H1 (cell line): ENCODE measurements around the gene MSL1. TPM values are rescaled to one million over a fixed set of nuclear protein-coding genes. Genes with fewer than 3 reads are reported as not detected.

Source experiments
- CTCF ChIA-PET: fragments of 300-600 bp; sonication (Branson Sonifier 250); formaldehyde crosslinking; loops from one replicate; lab custom pipeline; 2021; ENCODE audit not compliant: partially characterized antibody; lab: Charles Lee
- POLR2A ChIA-PET: fragments of 300-600 bp; sonication (Branson Sonifier 250); formaldehyde crosslinking; loops from one replicate; lab custom pipeline; 2021; ENCODE audit warnings: inconsistent platforms; ENCODE audit not compliant: partially characterized antibody; lab: Charles Lee
- DNase-seq, 2 experiments: peaks; one replicate each; pipeline versions ENCODE4 v3.0.0 to v3.0.0-alpha.2; 2010 to 2022; ENCODE audit warnings: low spot score in 2 of 2, low read depth in 1 of 2, mixed read lengths in 1 of 2
- FAIRE-seq: peaks from 2 replicates; lab custom pipeline; 2011; peaks lifted over from hg19 to GRCh38; lab: Jason Lieb, UNC
- H2AFZ ChIP-seq: 2 replicates; pipeline ENCODE4 v1.8.1; 2012; ENCODE audit warnings: low read length, inconsistent platforms
- H2AK5ac ChIP-seq: 2 replicates; pipeline ENCODE4 v1.6.1; 2013; ENCODE audit warnings: low read depth, low read length
- H2BK120ac ChIP-seq: replicated peaks from 2 replicates; pipeline ENCODE3; 2013; ENCODE audit warnings: low read depth, low read length, inconsistent platforms
- H2BK12ac ChIP-seq: 2 replicates; pipeline ENCODE4 v1.6.1; 2013; ENCODE audit warnings: low read depth, low read length
- H2BK15ac ChIP-seq: 2 replicates; pipeline ENCODE4 v1.6.1; 2013; ENCODE audit warnings: low read length
- H2BK20ac ChIP-seq: 2 replicates; pipeline ENCODE4 v1.6.1; 2013; ENCODE audit warnings: low read length
- H2BK5ac ChIP-seq: 2 replicates; pipeline ENCODE4 v1.6.1; 2013; ENCODE audit warnings: low read depth, low read length
- H3K14ac ChIP-seq: 2 replicates; pipeline ENCODE4 v1.6.1; 2013; ENCODE audit warnings: inconsistent platforms; ENCODE audit not compliant: insufficient read length
- H3K18ac ChIP-seq: 2 replicates; pipeline ENCODE4 v1.6.1; 2013; ENCODE audit warnings: low read length; ENCODE audit errors: extremely low read depth
- H3K23ac ChIP-seq: 2 replicates; pipeline ENCODE4 v1.6.1; 2013; ENCODE audit warnings: inconsistent platforms; ENCODE audit not compliant: insufficient read length
- H3K23me2 ChIP-seq: 2 replicates; pipeline ENCODE4 v1.6.1; 2013; ENCODE audit warnings: low read depth, low read length
- H3K27ac ChIP-seq: 2 replicates; pipeline ENCODE4 v1.6.1; 2011; ENCODE audit warnings: low read depth, low read length, inconsistent platforms
- H3K27me3 ChIP-seq, 4 experiments: replicated peaks in 1 of 4; 1 replicate in 1 of 4; 2 replicates in 3 of 4; pipeline versions ENCODE4 v1.6.1 to v1.8.1; 2011 to 2013; ENCODE audit warnings: low read length in 3 of 4, mild to moderate bottlenecking in 3 of 4, inconsistent platforms in 2 of 4, mixed read lengths in 2 of 4, moderate library complexity in 1 of 4; ENCODE audit not compliant: control insufficient read depth in 3 of 4, insufficient read depth in 3 of 4; ENCODE audit errors: extremely low read depth in 1 of 4
- H3K36me3 ChIP-seq, 4 experiments: 2 replicates each; pipeline versions ENCODE4 v1.6.1 to v1.8.1; 2011 to 2013; ENCODE audit warnings: mild to moderate bottlenecking in 4 of 4, low read length in 3 of 4, moderate library complexity in 2 of 4, control low read depth in 1 of 4, inconsistent platforms in 1 of 4; ENCODE audit not compliant: insufficient read depth in 4 of 4, control insufficient read depth in 2 of 4
- H3K4ac ChIP-seq: replicated peaks from 2 replicates; pipeline ENCODE3; 2013; ENCODE audit warnings: low read length, low read depth, mixed read lengths, inconsistent platforms; ENCODE audit not compliant: insufficient read length
- H3K4me1 ChIP-seq, 4 experiments: replicated peaks in 1 of 4; 1 replicate in 1 of 4; 2 replicates in 3 of 4; pipeline versions ENCODE4 v1.6.1 to v1.8.1; 2011 to 2013; ENCODE audit warnings: low read length in 3 of 4, inconsistent platforms in 2 of 4, mixed read lengths in 1 of 4; ENCODE audit not compliant: insufficient read depth in 4 of 4, control insufficient read depth in 3 of 4
- H3K4me2 ChIP-seq, 2 experiments: 2 replicates each; pipeline versions ENCODE4 v1.6.1 to v1.8.1; 2011 to 2013; ENCODE audit warnings: low read depth in 2 of 2, low read length in 2 of 2, control low read depth in 1 of 2, inconsistent platforms in 1 of 2, mild to moderate bottlenecking in 1 of 2; ENCODE audit not compliant: insufficient read depth in 1 of 2
- H3K4me3 ChIP-seq, 4 experiments: fragments of 200-600, 300-600 bp in 1 of 4; sonication (generic), shearing (Covaris generic), sonication (Bioruptor Twin) in 1 of 4; 2 replicates each; pipeline versions ENCODE4 v1.5.1 to v1.8.1; 2011 to 2016; ENCODE audit warnings: low read length in 4 of 4, low read depth in 3 of 4, control low read depth in 2 of 4, inconsistent platforms in 2 of 4, mild to moderate bottlenecking in 2 of 4, mixed read lengths in 1 of 4, moderate library complexity in 1 of 4; ENCODE audit not compliant: insufficient read depth in 2 of 4; ENCODE audit errors: extremely low read depth in 1 of 4
- H3K56ac ChIP-seq: replicated peaks from 2 replicates; pipeline ENCODE3; 2013; ENCODE audit warnings: low read depth, mild to moderate bottlenecking, mixed read lengths, low read length, inconsistent platforms; ENCODE audit not compliant: insufficient read length
- H3K79me1 ChIP-seq: 2 replicates; pipeline ENCODE4 v1.6.1; 2013; ENCODE audit warnings: low read depth, low read length, control low read depth
- H3K79me2 ChIP-seq, 2 experiments: 2 replicates each; pipeline versions ENCODE4 v1.6.1 to v1.8.1; 2012 to 2013; ENCODE audit warnings: low read length in 2 of 2, mild to moderate bottlenecking in 2 of 2, inconsistent platforms in 1 of 2; ENCODE audit not compliant: insufficient read depth in 2 of 2, control insufficient read depth in 1 of 2
- H3K9ac ChIP-seq, 4 experiments: replicated peaks in 1 of 4; 1 replicate in 1 of 4; 2 replicates in 3 of 4; pipeline versions ENCODE4 v1.6.1 to v1.8.1; 2011 to 2013; ENCODE audit warnings: low read depth in 3 of 4, low read length in 3 of 4, control low read depth in 2 of 4, mild to moderate bottlenecking in 2 of 4, moderate library complexity in 2 of 4, inconsistent platforms in 1 of 4; ENCODE audit errors: extremely low read depth in 1 of 4
- H3K9me3 ChIP-seq, 2 experiments: 2 replicates each; pipeline versions ENCODE4 v1.6.1 to v1.8.1; 2012 to 2013; ENCODE audit warnings: mild to moderate bottlenecking in 2 of 2, moderate library complexity in 2 of 2, control low read depth in 1 of 2, inconsistent platforms in 1 of 2, low read depth in 1 of 2, low read length in 1 of 2, mixed read lengths in 1 of 2; ENCODE audit not compliant: insufficient read depth in 2 of 2
- H4K20me1 ChIP-seq, 2 experiments: replicated peaks in 1 of 2; 2 replicates each; pipeline versions ENCODE3 to v1.8.1; 2011 to 2013; ENCODE audit warnings: inconsistent platforms in 2 of 2, low read length in 2 of 2, mild to moderate bottlenecking in 1 of 2; ENCODE audit not compliant: insufficient read depth in 2 of 2, control insufficient read depth in 1 of 2
- H4K5ac ChIP-seq: 2 replicates; pipeline ENCODE4 v1.6.1; 2013; ENCODE audit warnings: low read length, low read depth, mixed read lengths, inconsistent platforms; ENCODE audit not compliant: insufficient read length
- H4K8ac ChIP-seq: 2 replicates; pipeline ENCODE4 v1.8.0; 2013; ENCODE audit warnings: mild to moderate bottlenecking, moderate library complexity, low read length, inconsistent platforms; ENCODE audit not compliant: insufficient read depth; ENCODE audit errors: extremely low read depth
- H4K91ac ChIP-seq: replicated peaks from 2 replicates; pipeline ENCODE3; 2013; ENCODE audit warnings: low read length, mixed read lengths, inconsistent platforms; ENCODE audit not compliant: insufficient read length
- ASH2L ChIP-seq: fragments of 200-600, 300-600 bp; sonication (generic); IDR thresholded peaks from one replicate; pipeline ENCODE4 v1.7.1; 2017; ENCODE audit warnings: low read length
- CEBPB ChIP-seq: IDR thresholded peaks from 2 replicates; pipeline ENCODE4 v1.6.1; 2012; ENCODE audit warnings: low read depth, low read length
- CHD1 ChIP-seq: IDR thresholded peaks from 2 replicates; pipeline ENCODE4 v1.6.1; 2012; ENCODE audit warnings: low read depth, low read length, improper control_type of control experiment
- CREB1 ChIP-seq: IDR thresholded peaks from 2 replicates; pipeline ENCODE4 v1.6.1; 2012; ENCODE audit warnings: inconsistent platforms
- SAP30 ChIP-seq: fragments of 300-600 bp; sonication (generic); IDR thresholded peaks from 2 replicates; pipeline ENCODE4 v1.7.1; 2012; ENCODE audit warnings: low read length, moderate library complexity, mild to moderate bottlenecking, inconsistent platforms; ENCODE audit not compliant: insufficient read depth, insufficient replicate concordance
- SP4 ChIP-seq: IDR thresholded peaks from 2 replicates; pipeline ENCODE4 v1.6.1; 2012; ENCODE audit warnings: low read length, inconsistent platforms
- TAF7 ChIP-seq: optimal IDR thresholded peaks from 2 replicates; pipeline ENCODE3; 2011; ENCODE audit warnings: low read depth, mild to moderate bottlenecking, inconsistent platforms, low read length, moderate library complexity, borderline replicate concordance
- WGBS, 2 experiments: shearing (Covaris generic) in 1 of 2; methylation state at CpG; one replicate each; pipeline versions ENCODE4 v1.1.6 to v1.1.7; 2013 to 2015; ENCODE audit warnings: low lambda C conversion rate in 2 of 2, mixed read lengths in 2 of 2, inconsistent platforms in 1 of 2, low coverage in 1 of 2, missing lambda C conversion rate in 1 of 2; ENCODE audit not compliant: insufficient replicate concordance in 2 of 2, insufficient coverage in 1 of 2, insufficient read length in 1 of 2; ENCODE audit errors: extremely low coverage in 1 of 2, missing lambda C conversion rate in 1 of 2; 5-methylcytosine and 5-hydroxymethylcytosine counted together
- polyA plus RNA-seq, 7 experiments: library from polyadenylated mRNA; depleted of rRNA in 3 of 7; stranded (reverse) in 5 of 7; unstranded in 2 of 7; fragments of >200 nt in 5 of 7; fragments of 200-250 nt in 2 of 7; gene quantifications; 1 replicate in 5 of 7; 2 replicates in 1 of 7; 4 replicates in 1 of 7; pipeline versions ENCODE4 v1.2.1 to v1.2.3, GENCODE V29; 2011 to 2013; ENCODE audit warnings: missing spikeins in 2 of 7, mixed read lengths in 2 of 7
- total RNA-seq: library from RNA; stranded (reverse); fragmentation: NEBNext Ultra II Directional; extraction: Animal tissue kit (Norgen Biotek cat#: 25700); gene quantifications from 2 replicates; pipeline ENCODE4 v1.2.1, GENCODE V29; 2021
- TF ChIP-seq, protein P1 (sequence below): IDR thresholded peaks from 2 replicates; pipeline ENCODE4 v1.6.1; 2011; ENCODE audit warnings: low read length, improper control_type of control experiment
- TF ChIP-seq, protein P2 (sequence below): IDR thresholded peaks from 2 replicates; pipeline ENCODE4 v1.6.1; 2012; ENCODE audit warnings: inconsistent platforms

The MSL1 gene
- total and polyA plus RNA-seq, 2 of the 8 experiments (the other 6 are each of a cell fraction or from before 2014, with no cell fraction given): 24.1 to 66.5 TPM

GRCh38 chr17:40098846-40099618 is 22.7 kb upstream of the MSL1 start:
- H2BK20ac ChIP-seq: peak overlapping the region; percentile 27
- POLR2A ChIA-PET: interaction anchor here (0.6 to 20.8 kb wide), 12 partner anchors 8 to 189 kb away, joined by 3 to 399 read pairs (median 8); partner anchors contain the start of genes CASC3, CDC6, MED24 and MSL1
- no peak overlapping the region for H2AFZ ChIP-seq
- peak overlapping the region; percentile 75 for H3K4ac ChIP-seq
- no peak overlapping the region for H3K56ac ChIP-seq
- H3K27ac ChIP-seq: 0 out of 2 replicates have a peak overlapping the region, but pooled peaks have one; percentile 25
- H3K14ac ChIP-seq: no peak overlapping the region
- peak overlapping the region; percentile 98; the same call in 1 of the 2 replicates for H2AK5ac ChIP-seq
- peak overlapping the region; percentile 96 for H3K18ac ChIP-seq
- H3K4me3 ChIP-seq: peak overlapping the region; percentile 48 to 83 (median 63)
- no peak overlapping the region for H3K23ac ChIP-seq
- DNase-seq (peak; percentile 95 to 97), FAIRE-seq (no peak)
- peak overlapping the region; percentile 82 for H2BK12ac ChIP-seq
- no peak overlapping the region; the same call in 1 of the 2 replicates for H2BK15ac ChIP-seq
- WGBS, 2 experiments: 10 to 100% methylated on average over 1 to 21 of the region's 52 CpGs
- H3K36me3 ChIP-seq: peaks cover 0 to 20% (median 6%) of the 10 kb centered on the region in 4 experiments; a peak in 5 of 8 replicates
- peaks cover 6 to 24% (median 16%) of the 10 kb centered on the region in 4 experiments; a peak in 6 of 7 replicates for H3K27me3 ChIP-seq
- H3K23me2 ChIP-seq: peaks cover 10% of the 10 kb centered on the region; the same call in 1 of the 2 replicates
- no peak overlapping the region for H2BK120ac ChIP-seq
- peak overlapping the region in 2 of 4 experiments; percentile 51 to 63; a peak in 4 of 7 replicates for H3K9ac ChIP-seq
- H3K79me1 ChIP-seq: peaks cover 4% of the 10 kb centered on the region; the same call in 1 of the 2 replicates
- peak overlapping the region; percentile 48 for H4K91ac ChIP-seq
- H2BK5ac ChIP-seq: peak overlapping the region; percentile 85
- peaks cover 14 to 33% (median 23%) of the 10 kb centered on the region in 4 experiments for H3K4me1 ChIP-seq
- H4K20me1 ChIP-seq: no peaks in the 10 kb centered on the region
- no peak overlapping the region for H4K5ac ChIP-seq
- H3K79me2 ChIP-seq: no peaks in the 10 kb centered on the region; a peak in 1 of 4 replicates
- peak overlapping the region; percentile 82; the same call in 1 of the 2 replicates for H4K8ac ChIP-seq
- CTCF ChIA-PET: interaction anchor here (0.6 to 7.6 kb wide), 13 partner anchors 8 to 89 kb away, joined by 3 to 110 read pairs (median 4); no protein-coding TSS in a partner anchor
- H3K9me3 ChIP-seq: peaks cover 0 to 6% of the 10 kb centered on the region in 2 experiments; a peak in 1 of 4 replicates
- H3K4me2 ChIP-seq: peak overlapping the region; percentile 89 to 95
- no peak for TF ChIP-seq CEBPB
- peak; percentile 36 for TF ChIP-seq SAP30
- TF ChIP-seq SP4: peak; percentile 88; the same call in 1 of the 2 replicates
- TF ChIP-seq CHD1: no peak
- TF ChIP-seq, protein P1, sequence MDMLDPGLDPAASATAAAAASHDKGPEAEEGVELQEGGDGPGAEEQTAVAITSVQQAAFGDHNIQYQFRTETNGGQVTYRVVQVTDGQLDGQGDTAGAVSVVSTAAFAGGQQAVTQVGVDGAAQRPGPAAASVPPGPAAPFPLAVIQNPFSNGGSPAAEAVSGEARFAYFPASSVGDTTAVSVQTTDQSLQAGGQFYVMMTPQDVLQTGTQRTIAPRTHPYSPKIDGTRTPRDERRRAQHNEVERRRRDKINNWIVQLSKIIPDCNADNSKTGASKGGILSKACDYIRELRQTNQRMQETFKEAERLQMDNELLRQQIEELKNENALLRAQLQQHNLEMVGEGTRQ: peak; percentile 9
- TF ChIP-seq ASH2L: peak; percentile 43
- TF ChIP-seq, protein P2, sequence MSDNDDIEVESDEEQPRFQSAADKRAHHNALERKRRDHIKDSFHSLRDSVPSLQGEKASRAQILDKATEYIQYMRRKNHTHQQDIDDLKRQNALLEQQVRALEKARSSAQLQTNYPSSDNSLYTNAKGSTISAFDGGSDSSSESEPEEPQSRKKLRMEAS: peak; percentile 98
- TF ChIP-seq CREB1: peak; percentile 42; the same call in 1 of the 2 replicates
- TF ChIP-seq TAF7: peak; percentile 45
